Loucy (cell line): ENCODE data around the gene HUNK.

Experiments used
- H2AFZ ChIP-seq: fragments of 200-600 bp; sonication (generic); 2 replicates; pipeline ENCODE4 v1.6.0; 2016; ENCODE audit warnings: antibody characterized with exemption, mild to moderate bottlenecking, low read length, moderate library complexity
- H3F3A ChIP-seq: fragments of 200-600 bp; 2 replicates; pipeline ENCODE4 v1.6.0; 2016; ENCODE audit warnings: antibody characterized with exemption, low read depth, mild to moderate bottlenecking
- H3K27me3 ChIP-seq: fragments of 200-600 bp; sonication (generic); 2 replicates; pipeline ENCODE4 v1.6.1; 2014; ENCODE audit warnings: low read length, mild to moderate bottlenecking; ENCODE audit not compliant: insufficient read depth, poor library complexity, severe bottlenecking
- H3K36me3 ChIP-seq: fragments of 200-600 bp; sonication (generic); 2 replicates; pipeline ENCODE4 v1.6.1; 2016; ENCODE audit warnings: low read length; ENCODE audit not compliant: insufficient read depth
- H3K4me1 ChIP-seq: fragments of 200-600 bp; sonication (generic); 2 replicates; pipeline ENCODE4 v1.5.1; 2014; ENCODE audit warnings: low read length, mild to moderate bottlenecking; ENCODE audit not compliant: insufficient read depth, poor library complexity, severe bottlenecking
- H3K4me2 ChIP-seq: fragments of 200-600 bp; sonication (generic); 2 replicates; pipeline ENCODE4 v1.6.0; 2014; ENCODE audit warnings: antibody characterized with exemption, low read length, low read depth, mild to moderate bottlenecking; ENCODE audit not compliant: poor library complexity, severe bottlenecking
- H3K4me3 ChIP-seq: fragments of 200-600 bp; sonication (generic); 2 replicates; pipeline ENCODE4 v1.5.1; 2014; ENCODE audit warnings: low read length, mild to moderate bottlenecking, mixed read lengths; ENCODE audit not compliant: poor library complexity, severe bottlenecking
- H3K79me2 ChIP-seq: fragments of 200-600 bp; sonication (generic); 2 replicates; pipeline ENCODE4 v1.6.1; 2014; ENCODE audit warnings: low read length; ENCODE audit not compliant: insufficient read depth
- H3K9ac ChIP-seq: fragments of 200-600 bp; sonication (generic); 2 replicates; pipeline ENCODE4 v1.6.0; 2014; ENCODE audit warnings: mild to moderate bottlenecking, low read depth, low read length, moderate library complexity; ENCODE audit not compliant: poor library complexity, severe bottlenecking
- H3K9me2 ChIP-seq: fragments of 200-600 bp; sonication (generic); replicated peaks from 2 replicates; pipeline ENCODE4 v1.6.1; 2016; ENCODE audit warnings: low read depth, low read length, mixed read lengths
- H3K9me3 ChIP-seq: fragments of 200-600 bp; sonication (generic); 2 replicates; pipeline ENCODE4 v1.6.1; 2014; ENCODE audit warnings: mild to moderate bottlenecking, antibody characterized with exemption, low read length, low read depth; ENCODE audit not compliant: insufficient read depth
- H4K20me1 ChIP-seq: fragments of 200-600 bp; sonication (generic); 2 replicates; pipeline ENCODE4 v1.6.0; 2014; ENCODE audit warnings: antibody characterized with exemption, low read length, mild to moderate bottlenecking; ENCODE audit not compliant: insufficient read depth, poor library complexity, severe bottlenecking
- EZH2phosphoT487 ChIP-seq: fragments of 200-600 bp; IDR thresholded peaks from 2 replicates; pipeline ENCODE4 v1.6.1; 2018; ENCODE audit warnings: antibody characterized with exemption, mild to moderate bottlenecking, moderate library complexity, borderline replicate concordance
- TF ChIP-seq, protein P1 (sequence below): fragments of 200-600 bp; sonication (generic); conservative IDR thresholded peaks from 2 replicates; pipeline ENCODE4 v1.5.1; 2014; ENCODE audit warnings: mild to moderate bottlenecking, antibody characterized with exemption, low read length

Gene HUNK

DNA sequence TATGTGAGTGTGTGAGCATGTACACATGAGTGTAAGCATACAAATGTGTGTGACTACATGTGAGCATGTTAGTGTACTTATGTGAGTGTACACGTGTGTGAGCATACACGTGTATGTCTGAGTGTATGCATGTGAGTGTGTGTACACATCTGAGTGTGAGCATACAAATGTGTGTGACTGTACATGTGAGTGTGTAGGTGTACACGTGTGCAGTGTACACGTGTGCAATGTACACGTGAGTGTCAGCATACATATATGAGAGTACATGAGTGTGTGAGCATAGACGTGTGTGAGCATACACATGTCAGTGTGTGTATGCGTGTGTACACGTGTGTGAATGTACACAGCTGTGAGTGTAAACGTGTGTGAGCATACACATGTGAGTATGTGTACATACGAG is 170.6 kb downstream of the HUNK start:
- H2AFZ ChIP-seq: no peak overlapping the region
- H3K4me1 ChIP-seq: no peaks in the 10 kb centered on the region
- H3K4me3 ChIP-seq: no peak overlapping the region
- no peaks in the 10 kb centered on the region for H3K36me3 ChIP-seq
- H3K9me3 ChIP-seq: peaks cover 12% of the 10 kb centered on the region; the same call in 1 of the 2 replicates
- H3K9ac ChIP-seq: no peak overlapping the region
- no peaks in the 10 kb centered on the region for H3K9me2 ChIP-seq
- H3F3A ChIP-seq: no peaks in the 10 kb centered on the region; the same call in 1 of the 2 replicates
- H3K4me2 ChIP-seq: no peak overlapping the region
- H3K79me2 ChIP-seq: no peaks in the 10 kb centered on the region
- no peaks in the 10 kb centered on the region for H3K27me3 ChIP-seq
- no peaks in the 10 kb centered on the region for H4K20me1 ChIP-seq
- no peak for TF ChIP-seq EZH2phosphoT487
- TF ChIP-seq, protein P1, sequence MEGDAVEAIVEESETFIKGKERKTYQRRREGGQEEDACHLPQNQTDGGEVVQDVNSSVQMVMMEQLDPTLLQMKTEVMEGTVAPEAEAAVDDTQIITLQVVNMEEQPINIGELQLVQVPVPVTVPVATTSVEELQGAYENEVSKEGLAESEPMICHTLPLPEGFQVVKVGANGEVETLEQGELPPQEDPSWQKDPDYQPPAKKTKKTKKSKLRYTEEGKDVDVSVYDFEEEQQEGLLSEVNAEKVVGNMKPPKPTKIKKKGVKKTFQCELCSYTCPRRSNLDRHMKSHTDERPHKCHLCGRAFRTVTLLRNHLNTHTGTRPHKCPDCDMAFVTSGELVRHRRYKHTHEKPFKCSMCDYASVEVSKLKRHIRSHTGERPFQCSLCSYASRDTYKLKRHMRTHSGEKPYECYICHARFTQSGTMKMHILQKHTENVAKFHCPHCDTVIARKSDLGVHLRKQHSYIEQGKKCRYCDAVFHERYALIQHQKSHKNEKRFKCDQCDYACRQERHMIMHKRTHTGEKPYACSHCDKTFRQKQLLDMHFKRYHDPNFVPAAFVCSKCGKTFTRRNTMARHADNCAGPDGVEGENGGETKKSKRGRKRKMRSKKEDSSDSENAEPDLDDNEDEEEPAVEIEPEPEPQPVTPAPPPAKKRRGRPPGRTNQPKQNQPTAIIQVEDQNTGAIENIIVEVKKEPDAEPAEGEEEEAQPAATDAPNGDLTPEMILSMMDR: no peak

DNA sequence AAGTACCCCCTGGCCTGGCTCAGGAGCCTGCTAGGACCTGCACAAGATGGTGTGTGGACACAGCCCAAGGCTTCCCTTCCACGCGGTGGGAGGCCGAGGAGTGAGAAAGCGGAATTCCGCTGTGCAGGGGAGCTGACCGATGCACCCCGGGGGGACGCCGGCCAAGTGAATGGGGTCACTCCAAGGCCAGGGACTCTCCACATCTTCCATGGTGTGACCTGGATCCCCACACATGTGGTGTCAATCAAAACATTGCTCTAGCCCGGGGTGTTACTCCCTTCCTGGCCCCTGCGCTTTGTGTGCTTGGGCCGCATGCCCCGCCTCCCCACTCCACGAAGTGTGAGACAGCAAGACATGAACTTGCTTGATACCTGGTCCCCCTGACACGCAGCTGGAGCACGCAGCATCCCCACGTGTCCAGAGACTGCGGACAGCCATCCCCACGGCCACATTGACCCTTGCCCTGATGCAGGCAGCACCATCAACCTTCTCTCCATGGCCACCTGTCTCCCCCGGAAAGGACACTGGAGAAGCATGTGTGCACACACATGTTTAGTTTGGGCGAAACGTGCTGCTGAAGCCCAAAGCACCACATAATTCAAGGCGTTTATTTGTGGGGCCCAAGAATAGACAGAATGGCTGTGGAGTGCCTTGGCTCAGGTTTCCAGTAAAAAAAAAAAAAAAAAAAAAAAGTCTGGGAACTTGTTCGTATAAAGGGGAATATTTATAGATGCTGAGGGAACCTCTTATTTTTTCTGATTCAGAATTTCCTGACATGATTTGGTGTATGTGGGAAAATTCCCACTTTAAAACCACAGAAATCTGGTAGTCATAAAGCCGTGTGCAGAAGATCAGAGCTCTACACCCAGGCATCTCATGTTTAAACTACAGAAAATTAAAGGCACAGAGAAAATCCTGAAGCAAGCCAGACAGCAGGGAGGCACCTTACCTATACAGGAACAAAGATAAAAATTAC is 171.7 kb downstream of the HUNK start:
- Histone ChIP-seq H3K79me2 (no peaks in the 10 kb centered on the region), H4K20me1 (no peaks in the 10 kb centered on the region), H3K4me3 (no peak overlapping the region), H3K4me2 (no peak overlapping the region), H3K9me3 (peaks cover 12% of the 10 kb centered on the region; the same call in 1 of the 2 replicates), H3K27me3 (no peaks in the 10 kb centered on the region), H3K36me3 (no peaks in the 10 kb centered on the region), H3K4me1 (no peaks in the 10 kb centered on the region), H3F3A (no peaks in the 10 kb centered on the region; the same call in 1 of the 2 replicates), H3K9ac (no peak overlapping the region), H3K9me2 (no peaks in the 10 kb centered on the region), H2AFZ (no peak overlapping the region)
- TF ChIP-seq, protein P1: no peak
- no peak for TF ChIP-seq EZH2phosphoT487

DNA sequence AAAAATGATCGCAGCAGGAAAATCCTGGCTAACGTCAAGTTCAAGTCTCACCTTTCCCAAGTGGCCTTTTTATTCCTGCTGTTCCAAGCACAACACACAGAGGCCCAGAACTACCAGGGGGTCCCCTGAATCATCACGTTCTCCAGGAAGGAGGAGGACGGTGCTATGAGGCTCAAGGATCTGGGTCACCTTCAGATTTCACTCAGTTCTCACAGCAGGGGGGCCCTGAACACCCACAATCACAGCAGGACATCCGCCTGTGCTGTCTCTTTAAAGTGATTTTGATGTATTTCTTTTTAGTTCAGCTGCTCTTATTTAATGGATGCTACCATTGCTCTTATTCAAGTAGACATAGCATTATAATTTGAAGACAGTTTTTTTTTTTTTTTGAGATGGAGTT is 173.4 kb downstream of the HUNK start:
- Histone ChIP-seq H3K36me3 (no peaks in the 10 kb centered on the region), H3K4me3 (no peak overlapping the region), H3K9ac (no peak overlapping the region), H3K79me2 (no peaks in the 10 kb centered on the region), H3K27me3 (no peaks in the 10 kb centered on the region), H3F3A (no peaks in the 10 kb centered on the region; the same call in 1 of the 2 replicates), H3K9me2 (no peaks in the 10 kb centered on the region), H3K4me1 (no peaks in the 10 kb centered on the region), H3K9me3 (peaks cover 12% of the 10 kb centered on the region; the same call in 1 of the 2 replicates), H2AFZ (no peak overlapping the region), H4K20me1 (no peaks in the 10 kb centered on the region), H3K4me2 (no peak overlapping the region)
- TF ChIP-seq EZH2phosphoT487: no peak
- TF ChIP-seq, protein P1: no peak
